NCI-H2171 (cell line): ENCODE measurements around the gene GXYLT2.

Source experiments
- DNase-seq: peaks from one replicate; lab custom pipeline; 2025; lab: John Stamatoyannopoulos, UW

The GXYLT2 gene

GRCh38 chr3:73018298-73018697, 130.5 kb downstream of the GXYLT2 start:
- DNase-seq, result no peak

- no peak for DNase-seq
Observed at GRCh38 chr3:73018790-73019441, 131.1 kb downstream of the GXYLT2 start.

- no peak for DNase-seq
Observed at GRCh38 chr3:73021301-73021835, 133.5 kb downstream of the GXYLT2 start.

- DNase-seq, result no peak
Observed at GRCh38 chr3:73024836-73025235, 137.0 kb downstream of the GXYLT2 start.

- no peak for DNase-seq
Observed at GRCh38 chr3:73026111-73026759, 138.4 kb downstream of the GXYLT2 start.
